ENCODE data around the gene PIK3C2A. TPM values are rescaled to one million over a fixed set of nuclear protein-coding genes. Genes with fewer than 3 reads are reported as not detected.

PIK3C2A gene
- total and polyA plus RNA-seq, 2 of the 13 experiments (the other 11 are each of a cell fraction or from before 2014, with no cell fraction given), result 27.5 to 49.9 TPM

- TF ChIP-seq, protein P1, sequence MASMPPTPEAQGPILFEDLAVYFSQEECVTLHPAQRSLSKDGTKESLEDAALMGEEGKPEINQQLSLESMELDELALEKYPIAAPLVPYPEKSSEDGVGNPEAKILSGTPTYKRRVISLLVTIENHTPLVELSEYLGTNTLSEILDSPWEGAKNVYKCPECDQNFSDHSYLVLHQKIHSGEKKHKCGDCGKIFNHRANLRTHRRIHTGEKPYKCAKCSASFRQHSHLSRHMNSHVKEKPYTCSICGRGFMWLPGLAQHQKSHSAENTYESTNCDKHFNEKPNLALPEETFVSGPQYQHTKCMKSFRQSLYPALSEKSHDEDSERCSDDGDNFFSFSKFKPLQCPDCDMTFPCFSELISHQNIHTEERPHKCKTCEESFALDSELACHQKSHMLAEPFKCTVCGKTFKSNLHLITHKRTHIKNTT (CRISPR knock-in tag; IDR thresholded peaks at IDR 0.05), result no peak
- TF ChIP-seq ZNF547 (CRISPR knock-in tag; IDR thresholded peaks at IDR 0.05), result peak; percentile 73
- peak; percentile 91; the same call in 1 of the 2 replicates for TF ChIP-seq ZNF446 (CRISPR knock-in tag; IDR thresholded peaks at IDR 0.05)
- no peak for TF ChIP-seq XBP1 (CRISPR knock-in tag; IDR thresholded peaks at IDR 0.05)
- no peak; the same call in none of the 2 replicates for TF ChIP-seq KDM5A (IDR thresholded peaks at IDR 0.05; ENCODE audit: borderline replicate concordance, low read length)
- TF ChIP-seq NAIF1 (CRISPR knock-in tag; IDR thresholded peaks at IDR 0.05; ENCODE audit: borderline replicate concordance), result peak; percentile 18; the same call in 1 of the 2 replicates
- TF ChIP-seq PRDM10 (CRISPR knock-in tag; IDR thresholded peaks at IDR 0.05; ENCODE audit: low read depth), result no peak
- no peak for TF ChIP-seq ZNF530 (CRISPR knock-in tag; IDR thresholded peaks at IDR 0.05; ENCODE audit: low read depth)
- peak; percentile 68 for TF ChIP-seq ZNF350 (CRISPR knock-in tag; IDR thresholded peaks at IDR 0.05; ENCODE audit: borderline replicate concordance, low read depth)
- TF ChIP-seq, protein P2, sequence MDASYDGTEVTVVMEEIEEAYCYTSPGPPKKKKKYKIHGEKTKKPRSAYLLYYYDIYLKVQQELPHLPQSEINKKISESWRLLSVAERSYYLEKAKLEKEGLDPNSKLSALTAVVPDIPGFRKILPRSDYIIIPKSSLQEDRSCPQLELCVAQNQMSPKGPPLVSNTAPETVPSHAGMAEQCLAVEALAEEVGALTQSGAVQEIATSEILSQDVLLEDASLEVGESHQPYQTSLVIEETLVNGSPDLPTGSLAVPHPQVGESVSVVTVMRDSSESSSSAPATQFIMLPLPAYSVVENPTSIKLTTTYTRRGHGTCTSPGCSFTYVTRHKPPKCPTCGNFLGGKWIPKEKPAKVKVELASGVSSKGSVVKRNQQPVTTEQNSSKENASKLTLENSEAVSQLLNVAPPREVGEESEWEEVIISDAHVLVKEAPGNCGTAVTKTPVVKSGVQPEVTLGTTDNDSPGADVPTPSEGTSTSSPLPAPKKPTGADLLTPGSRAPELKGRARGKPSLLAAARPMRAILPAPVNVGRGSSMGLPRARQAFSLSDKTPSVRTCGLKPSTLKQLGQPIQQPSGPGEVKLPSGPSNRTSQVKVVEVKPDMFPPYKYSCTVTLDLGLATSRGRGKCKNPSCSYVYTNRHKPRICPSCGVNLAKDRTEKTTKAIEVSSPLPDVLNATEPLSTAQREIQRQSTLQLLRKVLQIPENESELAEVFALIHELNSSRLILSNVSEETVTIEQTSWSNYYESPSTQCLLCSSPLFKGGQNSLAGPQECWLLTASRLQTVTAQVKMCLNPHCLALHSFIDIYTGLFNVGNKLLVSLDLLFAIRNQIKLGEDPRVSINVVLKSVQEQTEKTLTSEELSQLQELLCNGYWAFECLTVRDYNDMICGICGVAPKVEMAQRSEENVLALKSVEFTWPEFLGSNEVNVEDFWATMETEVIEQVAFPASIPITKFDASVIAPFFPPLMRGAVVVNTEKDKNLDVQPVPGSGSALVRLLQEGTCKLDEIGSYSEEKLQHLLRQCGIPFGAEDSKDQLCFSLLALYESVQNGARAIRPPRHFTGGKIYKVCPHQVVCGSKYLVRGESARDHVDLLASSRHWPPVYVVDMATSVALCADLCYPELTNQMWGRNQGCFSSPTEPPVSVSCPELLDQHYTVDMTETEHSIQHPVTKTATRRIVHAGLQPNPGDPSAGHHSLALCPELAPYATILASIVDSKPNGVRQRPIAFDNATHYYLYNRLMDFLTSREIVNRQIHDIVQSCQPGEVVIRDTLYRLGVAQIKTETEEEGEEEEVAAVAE (CRISPR knock-in tag; IDR thresholded peaks at IDR 0.05; ENCODE audit: borderline replicate concordance), result no peak
- no peak for TF ChIP-seq ZSCAN12 (CRISPR knock-in tag; IDR thresholded peaks at IDR 0.05)
- TF ChIP-seq SNAPC4 (CRISPR knock-in tag; IDR thresholded peaks at IDR 0.05), result peak; percentile 94
Observed at GRCh38 chr11:17207317-17208256, at the start of gene PIK3C2A (continued).

Data from HepG2 (cell line).